GM12878 (cell line): ENCODE results near the gene SHISA9. TPM values are rescaled to one million over a fixed set of nuclear protein-coding genes. Genes with fewer than 3 reads are reported as not detected.

Experiments used
- BMI1 ChIP-seq: fragments of 450-650 bp; IDR thresholded peaks from 2 replicates; pipeline ENCODE4 v1.6.1; 2016; ENCODE audit warnings: mild to moderate bottlenecking, moderate library complexity, borderline replicate concordance
- CUX1 ChIP-seq: IDR thresholded peaks from 2 replicates; pipeline ENCODE4 v1.6.1; 2012; ENCODE audit warnings: improper control_type of control experiment, low read depth, low read length; ENCODE audit not compliant: insufficient replicate concordance
- HCFC1 ChIP-seq: fragments of 150-350 bp; IDR thresholded peaks from 2 replicates; pipeline ENCODE4 v1.6.1; 2014; ENCODE audit warnings: low read length
- HDGF ChIP-seq: fragments of 450-650 bp; IDR thresholded peaks from 2 replicates; pipeline ENCODE4 v1.6.1; 2016; ENCODE audit warnings: antibody characterized with exemption
- IRF3 ChIP-seq: fragments of 450-650 bp; IDR thresholded peaks from 2 replicates; pipeline ENCODE4 v1.6.1; 2014; ENCODE audit warnings: mild to moderate bottlenecking
- MTA3 ChIP-seq: IDR thresholded peaks from 2 replicates; pipeline ENCODE4 v1.6.1; 2012; ENCODE audit warnings: low read length, inconsistent platforms, borderline replicate concordance
- PRDM15 ChIP-seq: fragments of 450-650 bp; formaldehyde crosslinking; IDR thresholded peaks from 2 replicates; pipeline ENCODE4 v1.4.0; 2020; ENCODE audit warnings: mild to moderate bottlenecking, moderate library complexity
- SMARCA5 ChIP-seq: fragments of 450-650 bp; IDR thresholded peaks from 2 replicates; pipeline ENCODE4 v1.6.1; 2017; ENCODE audit warnings: mild to moderate bottlenecking
- STAT1 ChIP-seq: fragments of 450-650 bp; conservative IDR thresholded peaks from 2 replicates; pipeline ENCODE4 v1.6.1; 2014; ENCODE audit warnings: antibody characterized with exemption, mild to moderate bottlenecking
- ZBTB4 ChIP-seq: fragments of 450-650 bp; formaldehyde crosslinking; IDR thresholded peaks from 2 replicates; pipeline ENCODE4 v1.4.0; 2022; ENCODE audit warnings: mild to moderate bottlenecking, moderate library complexity
- ZBTB40 ChIP-seq: fragments of 450-650 bp; IDR thresholded peaks from 2 replicates; pipeline ENCODE4 v1.6.1; 2016; ENCODE audit warnings: mild to moderate bottlenecking, moderate library complexity, borderline replicate concordance
- polyA plus RNA-seq, 11 experiments: library from polyadenylated mRNA; depleted of rRNA in 4 of 11; unstranded in 6 of 11; stranded (reverse) in 5 of 11; fragments of >200 nt; fragmentation: Nextera tagmentation in 4 of 11; fragmentation: Illumina TruSeq in 1 of 11; extraction: Ambion mirVana in 4 of 11; extraction: Trizol in 1 of 11; gene quantifications; 1 replicate in 1 of 11; 2 replicates in 10 of 11; pipeline versions ENCODE4 v1.2.1 to v1.2.3, GENCODE V29; 2011 to 2016; ENCODE audit warnings: inconsistent platforms in 2 of 11, missing spikeins in 2 of 11, low read depth in 1 of 11
- total RNA-seq, 4 experiments: library from RNA; depleted of rRNA in 3 of 4; stranded (reverse); fragments of >200 nt in 3 of 4; fragmentation: Illumina TruSeq in 1 of 4; extraction: Trizol in 1 of 4; gene quantifications; 2 replicates each; pipeline versions ENCODE4 v1.2.1 to v1.2.3, GENCODE V29; 2013 to 2021

The SHISA9 gene
- total and polyA plus RNA-seq, 10 of the 15 experiments (the other 5 are each of a cell fraction or from before 2014, with no cell fraction given), result 0.03 to 25.5 (median 0.07) TPM

GRCh38 chr16:12930881-12931280, 29.5 kb downstream of the SHISA9 start (continued):
- TF ChIP-seq PRDM15 (CRISPR knock-in tag) (no peak), HCFC1 (no peak), BMI1 (no peak), CUX1 (no peak), ZBTB40 (no peak), SMARCA5 (no peak), IRF3 (no peak), HDGF (no peak), ZBTB4 (CRISPR knock-in tag) (no peak), STAT1 (no peak), MTA3 (no peak)
